ENCODE data around the gene KLRD1.
"Not testable (repeated sequence)": the region's sequence is repeated elsewhere in the genome, so short reads cannot be mapped to it uniquely, and the experiment has no call there.

Gene KLRD1

DNA sequence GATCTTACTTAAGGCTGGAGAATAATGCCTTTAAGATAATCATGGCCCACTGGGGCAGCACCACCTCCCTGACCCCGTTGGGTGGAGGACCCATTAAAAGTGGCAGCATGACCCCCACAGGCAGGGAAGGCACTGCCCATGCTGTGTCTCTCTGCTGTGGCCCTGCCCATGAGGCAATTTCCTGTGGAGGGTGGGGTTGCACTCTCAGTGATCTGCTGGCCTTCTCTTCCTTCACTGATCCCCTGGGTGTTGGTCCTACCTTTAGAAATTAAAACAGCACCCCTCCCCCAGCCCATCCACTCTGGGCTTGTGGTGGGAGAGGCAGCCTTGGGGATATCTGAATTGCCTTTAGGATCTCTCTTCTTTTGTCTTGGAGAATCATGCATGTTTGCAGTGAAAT is 64.9 kb downstream of the KLRD1 start:
- TF ChIP-seq, protein P1, sequence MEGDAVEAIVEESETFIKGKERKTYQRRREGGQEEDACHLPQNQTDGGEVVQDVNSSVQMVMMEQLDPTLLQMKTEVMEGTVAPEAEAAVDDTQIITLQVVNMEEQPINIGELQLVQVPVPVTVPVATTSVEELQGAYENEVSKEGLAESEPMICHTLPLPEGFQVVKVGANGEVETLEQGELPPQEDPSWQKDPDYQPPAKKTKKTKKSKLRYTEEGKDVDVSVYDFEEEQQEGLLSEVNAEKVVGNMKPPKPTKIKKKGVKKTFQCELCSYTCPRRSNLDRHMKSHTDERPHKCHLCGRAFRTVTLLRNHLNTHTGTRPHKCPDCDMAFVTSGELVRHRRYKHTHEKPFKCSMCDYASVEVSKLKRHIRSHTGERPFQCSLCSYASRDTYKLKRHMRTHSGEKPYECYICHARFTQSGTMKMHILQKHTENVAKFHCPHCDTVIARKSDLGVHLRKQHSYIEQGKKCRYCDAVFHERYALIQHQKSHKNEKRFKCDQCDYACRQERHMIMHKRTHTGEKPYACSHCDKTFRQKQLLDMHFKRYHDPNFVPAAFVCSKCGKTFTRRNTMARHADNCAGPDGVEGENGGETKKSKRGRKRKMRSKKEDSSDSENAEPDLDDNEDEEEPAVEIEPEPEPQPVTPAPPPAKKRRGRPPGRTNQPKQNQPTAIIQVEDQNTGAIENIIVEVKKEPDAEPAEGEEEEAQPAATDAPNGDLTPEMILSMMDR (IDR thresholded peaks at IDR 0.05; ENCODE audit: low read depth, low read length), result no peak
- no peak for DNase-seq (ENCODE audit: extremely low read depth, low read depth)

DNA sequence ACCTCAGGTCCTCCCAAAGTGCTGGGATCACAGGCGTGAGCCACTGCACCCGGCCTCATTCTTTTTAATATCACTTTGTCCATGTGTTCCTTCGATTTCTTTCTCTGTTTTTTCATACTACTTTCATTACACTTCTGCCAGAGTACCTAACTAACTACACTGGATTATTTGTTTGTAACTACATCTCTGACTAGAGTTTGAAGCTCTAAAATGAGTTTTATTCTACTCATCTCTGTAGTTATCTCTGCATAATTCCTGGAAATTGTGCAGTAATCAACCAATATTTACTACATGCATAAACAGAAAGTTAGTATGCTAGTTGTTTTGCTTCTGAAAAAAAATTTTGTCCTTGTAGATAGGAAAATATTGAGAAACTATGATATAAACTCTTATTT is 67.0 kb downstream of the KLRD1 start:
- no peak for DNase-seq (ENCODE audit: extremely low read depth, low read depth)
- TF ChIP-seq, protein P1 (IDR thresholded peaks at IDR 0.05; ENCODE audit: low read depth, low read length), result no peak

DNA sequence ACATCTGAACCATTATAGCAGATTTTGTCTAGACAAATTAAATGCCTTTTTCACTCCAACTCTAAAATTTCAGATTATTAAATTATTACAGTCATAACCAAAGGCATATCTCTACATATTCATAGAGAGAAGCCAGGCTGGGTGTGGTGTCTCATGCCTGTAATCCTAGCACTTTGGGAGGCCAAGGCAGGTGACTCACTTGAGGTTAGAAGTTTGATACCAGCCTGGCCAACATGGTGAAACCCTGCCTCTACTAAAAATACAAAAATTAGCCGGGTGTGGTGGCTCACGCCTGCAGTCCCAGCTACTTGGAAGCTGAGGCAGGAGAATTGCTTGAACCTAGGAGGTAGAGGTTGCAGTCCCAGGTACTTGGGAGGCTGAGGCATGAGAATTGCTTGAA is 71.1 kb downstream of the KLRD1 start:
- not testable (repeated sequence) for DNase-seq (ENCODE audit: extremely low read depth, low read depth)

All from AG09319 (cell line).